ENCODE data around the gene SMIM36.
"Not testable (repeated sequence)": the region's sequence is repeated elsewhere in the genome, so short reads cannot be mapped to it uniquely, and the experiment has no call there.

The SMIM36 gene

GRCh38 chr17:55446581-55447205, 64.6 kb downstream of the SMIM36 start:
- H3K27me3 ChIP-seq (ENCODE audit: control insufficient read depth, insufficient read depth, low read length, poor library complexity, severe bottlenecking): no peaks in the 10 kb centered on the region
- H3K4me1 ChIP-seq (ENCODE audit: control insufficient read depth, insufficient read depth, low read length): peaks cover 24% of the 10 kb centered on the region
- no peak overlapping the region for H3K27ac ChIP-seq (ENCODE audit: insufficient read depth, low read depth, low read length, poor library complexity, severe bottlenecking)
- WGBS, 2 experiments: 88 to 90% methylated on average over 1 to 4 of the region's 4 CpGs
- no peaks in the 10 kb centered on the region for H3K36me3 ChIP-seq (ENCODE audit: control insufficient read depth, insufficient read depth, low read length)
- H3K4me3 ChIP-seq (ENCODE audit: insufficient read depth, low read depth, low read length): no peak overlapping the region
- no peaks in the 10 kb centered on the region for H3K9me3 ChIP-seq (ENCODE audit: control insufficient read depth, low read length)

GRCh38 chr17:55446004-55446403, 65.2 kb downstream of the SMIM36 start:
- not testable (repeated sequence) for H3K27me3 ChIP-seq (ENCODE audit: control insufficient read depth, insufficient read depth, low read length, poor library complexity, severe bottlenecking); H3K36me3 ChIP-seq (ENCODE audit: control insufficient read depth, insufficient read depth, low read length); H3K27ac ChIP-seq (ENCODE audit: insufficient read depth, low read depth, low read length, poor library complexity, severe bottlenecking); H3K4me3 ChIP-seq (ENCODE audit: insufficient read depth, low read depth, low read length); H3K9me3 ChIP-seq (ENCODE audit: control insufficient read depth, low read length)
- H3K4me1 ChIP-seq (ENCODE audit: control insufficient read depth, insufficient read depth, low read length): peaks cover 24% of the 10 kb centered on the region
- 92 to 95% methylated on average over 4 of the region's 4 CpGs for WGBS, 2 experiments

GRCh38 chr17:55444471-55445441, 66.5 kb downstream of the SMIM36 start:
- Histone ChIP-seq H3K36me3 (ENCODE audit: control insufficient read depth, insufficient read depth, low read length) (no peaks in the 10 kb centered on the region), H3K27me3 (ENCODE audit: control insufficient read depth, insufficient read depth, low read length, poor library complexity, severe bottlenecking) (no peaks in the 10 kb centered on the region), H3K4me1 (ENCODE audit: control insufficient read depth, insufficient read depth, low read length) (peaks cover 24% of the 10 kb centered on the region), H3K27ac (ENCODE audit: insufficient read depth, low read depth, low read length, poor library complexity, severe bottlenecking) (no peak overlapping the region), H3K9me3 (ENCODE audit: control insufficient read depth, low read length) (no peaks in the 10 kb centered on the region), H3K4me3 (ENCODE audit: insufficient read depth, low read depth, low read length) (no peak overlapping the region)
- 53 to 62% methylated on average over 5 to 6 of the region's 6 CpGs for WGBS, 2 experiments

- Histone ChIP-seq H3K27ac (ENCODE audit: insufficient read depth, low read depth, low read length, poor library complexity, severe bottlenecking) (peak overlapping the region; percentile 26), H3K4me1 (ENCODE audit: control insufficient read depth, insufficient read depth, low read length) (peaks cover 24% of the 10 kb centered on the region), H3K36me3 (ENCODE audit: control insufficient read depth, insufficient read depth, low read length) (no peaks in the 10 kb centered on the region), H3K9me3 (ENCODE audit: control insufficient read depth, low read length) (no peaks in the 10 kb centered on the region), H3K4me3 (ENCODE audit: insufficient read depth, low read depth, low read length) (no peak overlapping the region), H3K27me3 (ENCODE audit: control insufficient read depth, insufficient read depth, low read length, poor library complexity, severe bottlenecking) (no peaks in the 10 kb centered on the region)
- 90 to 96% methylated on average over 10 of the region's 10 CpGs for WGBS, 2 experiments
These were observed 67.3 kb downstream of the SMIM36 start for GRCh38 chr17:55443904-55444303.

GRCh38 chr17:55442953-55443683, 68.1 kb downstream of the SMIM36 start:
- Histone ChIP-seq H3K4me3 (ENCODE audit: insufficient read depth, low read depth, low read length) (no peak overlapping the region), H3K4me1 (ENCODE audit: control insufficient read depth, insufficient read depth, low read length) (peaks cover 24% of the 10 kb centered on the region), H3K27me3 (ENCODE audit: control insufficient read depth, insufficient read depth, low read length, poor library complexity, severe bottlenecking) (no peaks in the 10 kb centered on the region), H3K9me3 (ENCODE audit: control insufficient read depth, low read length) (no peaks in the 10 kb centered on the region), H3K27ac (ENCODE audit: insufficient read depth, low read depth, low read length, poor library complexity, severe bottlenecking) (no peak overlapping the region), H3K36me3 (ENCODE audit: control insufficient read depth, insufficient read depth, low read length) (no peaks in the 10 kb centered on the region)
- WGBS, 2 experiments: 88 to 93% methylated on average over 6 of the region's 6 CpGs

- Histone ChIP-seq H3K36me3 (ENCODE audit: control insufficient read depth, insufficient read depth, low read length) (no peaks in the 10 kb centered on the region), H3K4me3 (ENCODE audit: insufficient read depth, low read depth, low read length) (no peak overlapping the region), H3K27ac (ENCODE audit: insufficient read depth, low read depth, low read length, poor library complexity, severe bottlenecking) (no peak overlapping the region), H3K9me3 (ENCODE audit: control insufficient read depth, low read length) (no peaks in the 10 kb centered on the region), H3K4me1 (ENCODE audit: control insufficient read depth, insufficient read depth, low read length) (peaks cover 27% of the 10 kb centered on the region), H3K27me3 (ENCODE audit: control insufficient read depth, insufficient read depth, low read length, poor library complexity, severe bottlenecking) (no peaks in the 10 kb centered on the region)
- 77 to 80% methylated on average over 5 of the region's 5 CpGs for WGBS, 2 experiments
These were observed 68.8 kb downstream of the SMIM36 start for GRCh38 chr17:55442462-55442861.

- H3K4me1 ChIP-seq (ENCODE audit: control insufficient read depth, insufficient read depth, low read length): peaks cover 35% of the 10 kb centered on the region
- H3K4me3 ChIP-seq (ENCODE audit: insufficient read depth, low read depth, low read length): no peak overlapping the region
- 89 to 97% methylated on average over 2 of the region's 2 CpGs for WGBS, 2 experiments
- H3K9me3 ChIP-seq (ENCODE audit: control insufficient read depth, low read length): no peaks in the 10 kb centered on the region
- H3K27ac ChIP-seq (ENCODE audit: insufficient read depth, low read depth, low read length, poor library complexity, severe bottlenecking): no peak overlapping the region
- H3K27me3 ChIP-seq (ENCODE audit: control insufficient read depth, insufficient read depth, low read length, poor library complexity, severe bottlenecking): no peaks in the 10 kb centered on the region
- H3K36me3 ChIP-seq (ENCODE audit: control insufficient read depth, insufficient read depth, low read length): no peaks in the 10 kb centered on the region
These were observed 69.7 kb downstream of the SMIM36 start for GRCh38 chr17:55441544-55441943.

- H3K27me3 ChIP-seq (ENCODE audit: control insufficient read depth, insufficient read depth, low read length, poor library complexity, severe bottlenecking): no peaks in the 10 kb centered on the region
- 90 to 100% methylated on average over 3 of the region's 3 CpGs for WGBS, 2 experiments
- H3K4me3 ChIP-seq (ENCODE audit: insufficient read depth, low read depth, low read length): no peak overlapping the region
- peaks cover 37% of the 10 kb centered on the region for H3K4me1 ChIP-seq (ENCODE audit: control insufficient read depth, insufficient read depth, low read length)
- no peaks in the 10 kb centered on the region for H3K36me3 ChIP-seq (ENCODE audit: control insufficient read depth, insufficient read depth, low read length)
- H3K9me3 ChIP-seq (ENCODE audit: control insufficient read depth, low read length): no peaks in the 10 kb centered on the region
- no peak overlapping the region for H3K27ac ChIP-seq (ENCODE audit: insufficient read depth, low read depth, low read length, poor library complexity, severe bottlenecking)
These were observed 70.9 kb downstream of the SMIM36 start for GRCh38 chr17:55440391-55440790.

- Histone ChIP-seq H3K4me1 (ENCODE audit: control insufficient read depth, insufficient read depth, low read length) (peaks cover 13% of the 10 kb centered on the region), H3K36me3 (ENCODE audit: control insufficient read depth, insufficient read depth, low read length) (no peaks in the 10 kb centered on the region), H3K27me3 (ENCODE audit: control insufficient read depth, insufficient read depth, low read length, poor library complexity, severe bottlenecking) (no peaks in the 10 kb centered on the region), H3K27ac (ENCODE audit: insufficient read depth, low read depth, low read length, poor library complexity, severe bottlenecking) (peak overlapping the region; percentile 59), H3K9me3 (ENCODE audit: control insufficient read depth, low read length) (no peaks in the 10 kb centered on the region), H3K4me3 (ENCODE audit: insufficient read depth, low read depth, low read length) (no peak overlapping the region)
- WGBS, 2 experiments: 75 to 79% methylated on average over 5 of the region's 5 CpGs
These were observed 74.1 kb downstream of the SMIM36 start for GRCh38 chr17:55437159-55437605.
